HG02870 (cell line): ENCODE results near the gene ZFP90.
"Not testable (repeated sequence)": the region's sequence is repeated elsewhere in the genome, so short reads cannot be mapped to it uniquely, and the experiment has no call there.

Source experiments
- ATAC-seq: cut with Tn5 transposase; IDR thresholded peaks from one replicate; pipeline ENCODE4 v1.9.1; 2021; ENCODE audit warnings: mild to moderate bottlenecking, moderate library complexity; ENCODE audit not compliant: unreplicated experiment

Gene ZFP90

DNA sequence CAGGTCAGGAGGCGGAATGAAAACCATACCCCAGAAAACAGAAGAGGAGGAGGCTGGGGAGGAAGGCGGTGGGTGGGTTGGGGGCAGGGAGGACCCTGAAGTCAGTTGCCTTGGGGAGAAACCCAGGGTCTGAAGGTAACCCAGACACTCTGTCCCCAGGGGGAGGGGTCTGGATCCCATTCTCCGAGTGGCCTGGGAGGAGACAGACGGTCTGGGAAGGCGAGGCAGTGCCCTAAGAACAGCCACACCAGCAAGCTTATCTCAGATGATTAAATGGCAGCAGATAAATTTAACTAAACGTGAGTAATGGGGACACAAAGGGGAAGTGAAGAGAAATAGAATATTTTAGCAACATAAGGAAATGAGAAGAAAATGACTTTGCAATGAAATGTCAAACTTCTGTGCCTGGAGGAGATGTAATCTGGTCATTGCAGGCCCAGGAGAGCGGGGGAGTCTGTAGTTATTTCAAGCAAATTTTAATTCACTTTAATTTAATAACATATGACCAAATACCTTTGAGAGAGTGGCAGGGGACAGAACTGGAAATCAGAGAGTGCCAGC is 21.4 kb upstream of the ZFP90 start:
- no peak for ATAC-seq

DNA sequence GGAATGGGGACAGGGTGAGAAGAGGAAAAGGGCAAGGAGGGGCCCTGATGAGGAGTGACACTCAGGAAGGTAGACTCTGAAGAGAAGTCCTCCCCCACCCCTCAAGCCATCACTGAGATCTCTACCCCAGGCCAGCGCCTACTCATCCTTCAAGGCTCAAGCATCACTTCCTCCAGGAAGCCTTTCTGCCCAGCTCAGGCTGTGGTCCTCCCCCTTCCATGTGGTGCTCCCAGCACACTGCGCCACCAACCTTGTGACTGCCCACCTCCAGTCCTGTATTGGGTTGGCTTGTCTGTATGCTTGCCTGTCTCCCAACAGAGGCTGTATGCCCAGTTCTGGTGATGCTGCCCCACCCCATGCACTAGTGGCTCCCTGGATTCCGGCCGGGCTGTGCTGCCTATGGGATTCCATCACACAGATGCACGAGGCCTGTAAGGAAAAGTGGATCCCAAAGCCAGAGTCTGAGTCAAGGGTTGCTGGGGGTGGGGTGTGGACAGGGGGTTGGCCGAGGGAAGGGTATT is 19.8 kb upstream of the ZFP90 start:
- ATAC-seq = no peak

DNA sequence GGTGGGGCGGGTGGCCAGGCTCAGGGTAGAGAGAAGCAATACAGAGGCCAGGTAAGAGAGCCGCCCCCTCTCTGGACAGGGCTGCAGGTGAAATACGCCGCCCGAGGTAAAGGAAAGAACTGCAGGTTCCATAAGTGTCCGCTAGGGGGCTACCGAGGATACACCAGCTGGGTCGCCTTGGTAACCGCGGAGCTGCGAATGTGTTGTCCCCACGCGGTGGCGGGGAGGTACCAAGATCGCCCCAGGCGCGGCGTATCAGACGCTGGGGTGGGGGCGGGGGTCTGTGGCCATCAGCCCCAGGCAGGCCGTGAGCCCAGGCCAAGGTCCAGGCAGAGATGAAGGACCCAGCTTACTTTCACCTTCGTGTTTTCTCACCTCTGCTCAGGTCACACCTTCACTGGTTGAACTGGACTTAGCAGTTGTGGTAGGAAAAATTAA is 18.4 kb upstream of the ZFP90 start:
- ATAC-seq = peak; percentile 80

DNA sequence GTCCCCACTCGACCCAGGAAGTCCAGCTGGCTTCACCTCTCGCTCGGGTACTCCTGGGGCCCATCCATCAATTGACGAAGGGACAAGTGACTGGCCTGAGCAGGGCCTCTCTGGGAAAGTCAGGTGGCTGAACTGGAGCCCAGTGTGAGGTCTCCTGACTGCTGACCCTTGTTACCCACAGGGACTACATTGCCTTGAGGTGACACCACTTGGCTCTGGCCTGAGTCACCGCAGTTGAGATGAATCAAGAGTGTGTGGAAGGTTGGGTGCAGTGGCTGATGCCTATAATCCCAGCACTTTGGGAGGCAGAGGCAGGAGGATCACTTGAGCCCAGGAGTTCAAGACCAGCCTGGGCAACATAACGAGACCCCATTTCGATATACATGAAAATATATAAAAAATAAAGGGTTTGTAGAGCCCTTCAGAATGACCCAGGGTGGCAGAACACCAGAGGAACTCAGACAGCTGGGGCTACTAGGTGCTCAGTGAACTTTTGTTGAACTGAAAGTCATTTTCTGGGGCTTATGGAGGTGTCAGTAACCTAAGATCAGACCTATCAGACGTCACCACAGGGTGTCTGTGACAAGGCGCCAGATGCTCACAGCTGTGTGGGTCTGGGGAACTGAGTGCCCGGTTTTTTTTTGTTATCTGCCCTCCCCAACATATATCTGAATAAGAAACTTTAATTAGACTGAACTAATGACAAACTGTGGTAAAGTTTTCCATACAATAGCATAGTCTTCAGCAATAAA is 14.8 kb upstream of the ZFP90 start:
- ATAC-seq = no peak

DNA sequence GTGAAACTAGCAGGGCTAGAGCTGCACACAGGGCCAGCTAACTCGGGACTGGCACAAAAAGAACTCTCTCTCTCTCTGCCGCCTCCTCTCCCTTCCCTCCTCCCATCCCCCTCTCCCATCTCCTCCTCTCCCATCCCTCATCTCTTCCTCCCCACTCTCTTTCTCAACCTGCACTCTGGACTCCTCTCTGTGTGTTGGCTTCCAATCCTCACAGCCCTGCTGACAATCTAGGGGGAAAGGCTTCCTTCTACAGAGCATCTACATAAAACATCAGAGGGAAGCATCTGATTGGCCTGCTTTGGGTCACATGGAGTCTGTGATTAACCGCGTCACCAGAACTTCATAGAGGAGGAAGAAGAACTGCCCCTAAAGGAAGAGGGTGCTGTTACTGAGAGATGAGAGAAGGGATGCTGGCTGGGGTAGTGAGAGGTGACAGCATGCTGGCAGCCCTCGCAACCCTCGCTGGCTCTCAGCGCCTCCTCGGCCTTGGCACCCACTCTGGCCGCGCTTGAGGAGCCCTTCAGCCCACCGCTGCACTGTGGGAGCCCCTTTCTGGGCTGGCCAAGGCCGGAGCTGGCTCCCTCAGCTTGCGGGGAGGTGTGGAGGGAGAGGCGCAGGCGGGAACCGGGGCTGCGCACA is 12.8 kb upstream of the ZFP90 start:
- ATAC-seq = no peak

DNA sequence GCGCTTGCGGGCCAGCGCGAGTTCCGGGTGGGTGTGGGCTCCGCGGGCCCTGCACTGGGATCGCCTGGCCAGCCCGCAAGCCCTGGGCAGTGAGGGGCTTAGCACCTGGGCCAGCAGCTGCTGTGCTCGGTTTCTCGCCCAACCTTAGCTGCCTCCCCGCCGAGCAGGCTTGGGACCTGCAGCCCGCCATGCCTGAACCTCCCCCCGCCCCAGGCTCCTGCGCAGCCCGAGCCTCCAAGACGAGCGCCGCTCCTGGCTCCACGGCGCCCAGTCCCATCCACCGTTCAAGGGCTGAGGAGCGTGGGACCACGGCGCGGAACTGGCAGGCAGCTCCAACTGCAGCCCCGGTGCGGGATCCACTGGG is 12.3 kb upstream of the ZFP90 start:
- ATAC-seq = no peak

DNA sequence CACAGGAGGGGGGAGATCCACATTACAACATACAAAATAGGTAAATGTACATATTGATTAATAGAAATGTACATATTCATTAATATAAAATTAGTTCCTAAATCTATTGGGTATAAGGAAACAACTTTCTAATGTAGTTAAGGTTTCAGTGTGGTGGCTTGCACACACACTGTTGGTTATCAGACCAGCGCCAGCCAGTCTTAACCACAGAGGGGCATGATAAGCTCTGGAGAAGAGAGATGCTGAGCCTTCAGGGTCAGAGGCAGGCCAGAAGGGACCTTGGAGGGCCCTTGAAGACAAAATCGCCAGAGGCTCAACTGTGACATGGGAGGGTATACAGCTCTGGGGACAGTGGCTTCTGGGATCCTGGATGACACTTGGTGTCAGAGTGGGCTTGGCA is 10.9 kb upstream of the ZFP90 start:
- no peak for ATAC-seq

DNA sequence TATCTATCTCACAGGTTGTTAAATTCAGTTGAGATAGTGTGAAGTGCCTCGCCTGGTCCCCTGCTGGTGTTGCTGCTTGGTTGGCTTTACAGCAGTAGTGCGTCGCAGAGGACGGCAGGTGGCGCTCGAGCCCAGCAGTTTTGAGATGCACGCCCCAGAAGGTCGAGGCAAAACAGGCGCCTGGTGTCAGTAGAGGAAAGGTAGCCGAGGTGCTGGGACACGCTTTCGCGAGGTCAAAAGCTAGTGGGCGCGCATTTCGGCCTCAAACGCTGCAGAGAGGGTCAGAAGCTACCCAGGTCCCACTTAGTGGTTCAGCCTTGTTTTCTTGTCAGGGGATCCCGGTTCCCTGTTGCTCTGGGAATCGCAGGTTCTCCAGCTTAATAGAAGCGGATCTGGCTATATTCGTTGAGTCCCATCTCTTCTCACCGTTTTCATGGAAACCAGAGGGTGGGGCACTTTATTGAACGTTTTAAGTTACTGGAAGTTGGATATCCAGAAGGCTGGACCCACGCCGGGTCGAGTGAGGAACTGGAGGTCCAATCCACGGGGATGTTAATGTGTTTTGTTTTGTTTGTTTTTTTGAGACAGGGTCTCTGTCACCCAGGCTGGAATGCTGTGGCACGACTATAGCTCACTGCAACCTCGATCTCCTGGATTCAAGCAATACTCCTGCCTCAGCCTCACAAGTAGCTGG is 10.3 kb upstream of the ZFP90 start:
- peak; percentile 65 for ATAC-seq

DNA sequence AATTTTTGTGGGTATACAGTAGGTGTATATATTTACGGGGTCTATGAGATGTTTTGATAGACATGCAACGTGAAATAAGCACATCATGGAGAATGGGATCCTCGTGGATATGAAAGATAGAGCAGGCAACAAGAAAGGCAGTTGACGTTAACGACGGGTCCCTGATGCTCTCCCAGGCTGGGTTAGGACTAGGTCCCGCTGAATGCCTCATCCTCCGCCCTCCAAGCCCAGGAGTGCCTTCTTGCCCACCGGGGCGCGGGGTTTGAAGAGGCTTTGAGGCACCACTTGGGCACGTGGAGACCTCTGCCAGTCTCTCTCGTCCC is 9.5 kb upstream of the ZFP90 start:
- no peak for ATAC-seq

DNA sequence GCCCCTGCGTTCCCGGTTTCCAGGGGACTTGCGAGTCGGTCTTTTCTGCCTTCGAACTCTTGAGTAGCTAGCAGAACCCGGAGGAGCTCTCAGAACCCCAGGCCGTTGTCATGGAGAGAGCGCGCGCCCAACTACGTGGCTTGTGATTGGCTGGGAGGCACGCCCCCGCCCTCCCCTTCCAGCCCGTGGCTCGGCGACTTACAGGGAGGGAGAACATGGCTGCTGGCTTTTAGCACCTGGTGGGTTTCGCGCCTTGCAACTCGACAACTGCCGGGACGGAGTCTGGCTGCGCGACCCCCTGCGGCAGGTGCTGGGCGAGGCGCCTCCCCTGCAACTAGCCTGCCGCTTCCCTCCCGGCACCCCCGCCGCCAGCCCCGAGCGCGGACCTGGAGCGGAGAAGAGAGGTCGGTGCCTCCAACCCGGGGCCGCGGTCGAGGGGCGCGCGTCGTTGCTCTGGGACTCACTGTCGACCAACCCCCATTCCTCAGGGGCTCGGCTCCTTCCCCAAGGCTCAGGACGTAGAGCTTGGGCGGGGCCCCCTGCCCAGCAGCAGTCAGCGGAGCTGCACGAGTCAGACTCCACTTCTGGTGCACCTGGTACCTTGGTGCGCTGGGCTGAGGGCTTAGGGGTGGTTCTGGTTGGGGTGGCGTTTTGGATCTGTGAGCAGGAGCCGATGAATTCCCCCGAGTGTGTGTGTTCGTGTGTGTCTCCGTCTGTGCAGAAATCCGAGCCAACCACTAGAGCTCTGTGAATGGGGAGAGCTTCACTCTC is 9.0 kb upstream of the ZFP90 start:
- peak; percentile 88 for ATAC-seq

DNA sequence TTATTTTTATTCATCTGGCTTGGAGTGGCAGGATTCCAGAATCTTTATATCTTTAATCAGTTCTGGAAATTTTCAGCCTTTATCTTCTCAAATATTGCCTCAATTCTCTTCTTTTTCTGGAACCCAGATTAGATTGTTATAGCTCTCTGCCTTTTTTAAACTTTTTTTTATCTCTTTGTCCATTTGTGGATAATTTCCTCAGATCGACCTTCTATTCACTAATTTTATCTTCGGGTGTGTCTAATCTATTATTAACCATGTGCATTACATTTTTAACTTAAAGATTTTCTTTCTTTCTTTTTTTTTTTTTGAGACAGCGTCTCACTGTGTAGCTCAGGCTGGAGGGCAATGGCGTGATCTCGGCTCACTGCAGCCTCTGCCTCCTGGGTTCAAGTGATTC is 5.2 kb upstream of the ZFP90 start:
- no peak for ATAC-seq

DNA sequence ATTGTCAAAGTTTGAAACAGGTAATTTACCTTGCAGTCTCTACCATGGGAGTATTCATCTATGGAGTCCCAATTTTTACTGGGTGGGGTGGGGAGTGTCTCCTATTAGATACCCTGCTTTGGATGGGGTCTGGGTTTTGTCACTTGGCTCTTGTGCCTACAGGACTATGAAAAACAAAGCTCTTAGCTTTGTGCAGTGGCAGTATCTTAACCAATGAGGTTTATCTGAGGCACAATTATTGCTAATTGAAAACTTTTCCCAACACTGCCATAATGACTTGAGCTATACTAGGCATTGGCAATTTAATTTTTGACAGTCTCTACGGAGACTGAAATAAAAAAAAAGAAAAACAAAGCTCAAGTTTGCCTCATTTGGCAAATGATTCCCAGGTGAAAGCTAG is 3.8 kb upstream of the ZFP90 start:
- no peak for ATAC-seq

DNA sequence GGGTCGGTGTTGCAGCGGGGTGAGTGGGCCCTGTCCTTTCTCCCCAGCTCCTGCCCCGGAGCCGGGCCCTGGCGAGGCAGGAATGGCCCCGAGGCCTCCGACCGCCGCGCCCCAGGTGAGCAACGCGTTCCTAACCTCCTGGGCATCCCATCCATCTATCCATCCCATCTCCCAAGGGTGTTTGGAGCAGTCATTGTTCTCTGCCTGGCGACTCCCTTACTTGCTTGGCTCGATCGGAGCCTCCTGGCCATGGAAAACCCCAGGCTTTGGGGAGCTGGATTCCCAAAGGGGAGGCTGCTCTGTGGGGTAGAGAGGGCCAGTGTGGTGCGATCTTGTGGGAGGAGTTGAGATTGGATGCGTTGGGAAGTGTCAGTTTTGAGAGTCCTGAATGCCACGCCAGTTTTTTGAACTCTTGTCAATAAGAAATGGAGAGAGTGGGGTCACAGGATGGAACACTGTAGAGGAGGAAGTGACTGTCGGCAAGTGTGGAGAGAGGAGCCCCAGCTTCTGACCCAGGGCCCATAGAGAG is 684 bp downstream of the ZFP90 start:
- ATAC-seq = peak; percentile 25

DNA sequence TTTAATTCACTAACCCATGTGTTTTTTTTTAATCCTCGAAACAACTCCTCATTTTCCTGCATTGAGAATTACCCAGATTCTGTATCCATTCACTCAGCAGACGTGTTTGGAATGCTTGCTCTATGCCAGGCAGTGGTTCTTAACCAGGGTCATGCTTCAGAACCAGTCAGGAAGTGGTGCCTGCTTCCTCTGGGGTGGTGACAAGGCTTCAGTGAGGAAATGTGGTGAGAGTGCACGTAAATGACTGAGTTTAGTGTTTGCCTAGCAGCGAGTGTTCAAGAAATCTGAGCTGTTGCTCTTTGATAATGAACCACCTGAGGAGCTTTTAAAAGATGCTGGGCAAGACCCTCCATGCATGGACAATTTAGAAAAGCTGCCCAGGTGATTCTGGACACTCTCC is 9.9 kb downstream of the ZFP90 start:
- ATAC-seq = no peak

DNA sequence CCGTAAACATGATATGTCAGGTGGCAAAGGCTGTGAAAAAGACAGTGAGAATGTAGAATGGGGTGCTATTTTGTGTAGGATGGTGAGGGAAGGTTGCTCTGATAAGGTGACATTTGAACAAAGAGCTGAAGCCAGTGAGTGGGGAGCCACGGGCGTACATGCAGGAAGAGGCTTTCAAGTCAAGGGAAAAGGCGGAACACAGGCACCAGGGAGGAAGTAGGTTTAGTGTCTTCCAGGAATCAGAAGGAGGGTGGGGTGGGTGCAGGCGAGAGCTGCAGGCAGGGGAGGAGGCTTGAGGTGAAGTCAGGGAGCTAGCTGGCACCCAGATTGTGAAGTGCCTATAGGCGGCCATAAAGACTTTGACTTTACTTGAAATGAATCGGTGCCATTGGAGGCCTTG is 14.1 kb downstream of the ZFP90 start:
- no peak for ATAC-seq

DNA sequence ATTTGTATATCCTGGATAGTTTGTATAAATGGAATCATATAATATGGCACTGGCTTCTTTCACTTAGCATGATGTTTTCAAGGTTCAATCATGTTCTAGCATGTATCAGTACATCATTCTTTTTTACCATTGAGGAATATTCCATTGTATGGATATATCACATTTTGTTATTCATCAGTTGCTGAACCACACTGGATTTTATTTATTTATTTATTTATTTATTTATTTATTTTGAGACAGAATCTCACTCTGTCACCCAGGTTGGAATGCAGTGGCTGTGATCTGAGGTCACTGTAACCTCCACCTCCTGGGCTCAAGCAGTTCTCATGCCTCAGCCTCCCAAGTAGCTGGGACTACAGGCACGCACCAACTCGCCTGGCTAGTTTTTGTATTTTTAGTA is 21.2 kb downstream of the ZFP90 start:
- not testable (repeated sequence) for ATAC-seq

DNA sequence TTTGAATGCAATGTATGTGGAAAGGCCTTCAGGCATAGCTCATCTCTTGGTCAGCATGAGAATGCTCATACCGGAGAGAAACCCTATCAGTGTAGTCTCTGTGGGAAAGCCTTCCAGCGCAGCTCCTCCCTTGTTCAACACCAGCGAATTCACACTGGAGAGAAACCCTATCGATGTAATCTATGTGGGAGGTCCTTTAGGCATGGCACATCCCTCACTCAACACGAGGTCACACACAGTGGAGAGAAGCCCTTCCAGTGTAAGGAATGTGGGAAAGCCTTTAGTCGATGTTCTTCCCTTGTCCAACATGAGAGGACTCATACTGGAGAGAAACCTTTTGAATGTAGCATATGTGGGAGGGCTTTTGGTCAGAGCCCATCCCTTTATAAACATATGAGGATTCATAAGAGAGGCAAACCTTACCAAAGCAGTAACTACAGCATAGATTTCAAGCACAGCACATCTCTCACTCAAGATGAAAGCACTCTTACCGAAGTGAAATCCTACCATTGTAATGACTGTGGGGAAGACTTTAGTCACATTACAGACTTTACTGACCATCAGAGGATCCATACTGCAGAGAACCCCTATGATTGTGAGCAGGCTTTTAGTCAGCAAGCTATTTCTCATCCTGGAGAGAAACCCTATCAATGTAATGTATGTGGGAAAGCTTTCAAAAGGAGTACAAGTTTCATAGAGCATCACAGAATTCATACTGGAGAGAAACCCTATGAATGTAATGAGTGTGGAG is 24.7 kb downstream of the ZFP90 start:
- no peak for ATAC-seq

DNA sequence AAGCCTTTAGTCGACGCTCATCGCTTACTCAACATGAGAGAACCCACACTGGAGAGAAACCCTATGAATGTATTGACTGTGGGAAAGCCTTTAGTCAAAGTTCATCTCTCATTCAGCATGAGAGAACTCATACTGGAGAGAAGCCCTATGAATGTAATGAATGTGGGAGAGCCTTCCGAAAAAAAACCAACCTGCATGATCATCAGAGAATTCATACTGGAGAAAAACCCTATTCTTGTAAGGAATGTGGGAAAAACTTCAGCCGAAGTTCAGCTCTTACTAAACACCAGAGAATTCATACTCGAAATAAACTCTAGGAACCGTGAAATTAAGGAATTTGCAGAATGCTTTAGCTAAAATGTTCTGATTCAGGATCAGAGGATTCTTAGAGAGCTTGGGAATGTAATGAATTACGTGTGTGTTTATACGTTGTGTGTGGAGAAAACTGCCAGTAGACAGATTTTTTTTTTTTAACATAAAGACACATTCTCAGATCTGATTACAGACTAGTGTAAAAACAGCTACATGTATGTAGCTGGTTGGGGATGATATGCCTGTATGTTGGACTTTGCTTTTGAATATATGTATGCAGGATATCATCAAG is 25.4 kb downstream of the ZFP90 start:
- ATAC-seq = no peak

DNA sequence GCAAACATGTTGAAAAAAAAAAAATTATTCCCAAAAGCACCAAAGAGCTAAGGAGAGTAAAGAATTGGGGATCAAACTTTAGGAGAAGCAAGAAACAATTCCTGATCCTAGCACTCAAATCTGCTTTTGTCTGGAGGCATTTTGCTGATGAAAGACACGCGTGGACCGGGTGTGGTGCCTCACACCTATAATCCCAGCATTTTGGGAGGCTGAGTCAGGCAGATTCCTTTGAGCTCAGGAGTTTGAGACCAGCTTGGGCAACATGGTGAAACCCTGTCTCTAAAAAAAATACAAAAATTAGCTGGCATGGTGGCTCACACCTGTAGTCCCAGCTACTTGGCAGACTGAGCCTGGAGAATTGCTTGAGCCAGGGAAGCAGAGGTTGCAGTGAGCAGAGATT is 35.4 kb downstream of the ZFP90 start:
- no peak for ATAC-seq

DNA sequence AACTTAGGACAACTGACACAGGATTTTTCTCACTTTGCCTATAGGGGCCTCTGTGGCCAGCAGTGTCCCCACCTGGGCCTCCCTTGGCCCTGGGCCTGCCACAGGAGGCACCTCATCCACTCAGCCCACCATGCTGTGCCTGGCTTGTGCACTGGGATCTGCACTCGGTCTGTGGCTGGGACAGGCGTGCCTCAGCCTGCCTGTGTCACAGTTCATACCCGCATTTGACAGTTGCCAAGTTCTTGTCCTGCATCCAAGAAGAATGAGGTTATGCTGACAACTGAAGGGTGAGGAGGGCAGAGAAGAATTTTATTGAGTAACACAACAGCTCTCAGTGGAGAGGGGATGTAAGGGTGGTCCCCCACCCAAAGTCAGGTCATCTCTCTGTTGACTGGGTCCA is 36.0 kb downstream of the ZFP90 start:
- ATAC-seq = no peak
